Measurements from ENCODE around the gene CA12.

DNA sequence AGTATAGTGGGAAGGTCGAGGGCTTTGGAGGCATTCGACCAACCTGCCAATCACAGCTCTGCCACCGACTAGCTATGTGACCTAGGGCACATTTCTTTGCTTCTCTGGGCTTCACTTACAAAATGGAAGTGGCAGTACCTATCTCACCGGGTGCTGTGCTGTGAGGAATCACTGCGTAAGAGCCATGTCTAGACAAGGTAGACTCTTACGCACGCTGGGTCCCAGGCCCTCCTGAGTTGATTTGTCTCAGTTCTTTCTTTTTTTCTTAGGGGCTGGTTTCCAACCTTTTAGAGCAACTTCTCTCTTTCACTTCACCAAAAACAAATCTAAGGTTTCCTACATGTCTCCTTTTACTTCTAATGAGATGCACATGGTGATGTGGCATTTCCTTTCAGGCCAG, 18.8 kb downstream of the CA12 start:
- TF ChIP-seq, protein P1, sequence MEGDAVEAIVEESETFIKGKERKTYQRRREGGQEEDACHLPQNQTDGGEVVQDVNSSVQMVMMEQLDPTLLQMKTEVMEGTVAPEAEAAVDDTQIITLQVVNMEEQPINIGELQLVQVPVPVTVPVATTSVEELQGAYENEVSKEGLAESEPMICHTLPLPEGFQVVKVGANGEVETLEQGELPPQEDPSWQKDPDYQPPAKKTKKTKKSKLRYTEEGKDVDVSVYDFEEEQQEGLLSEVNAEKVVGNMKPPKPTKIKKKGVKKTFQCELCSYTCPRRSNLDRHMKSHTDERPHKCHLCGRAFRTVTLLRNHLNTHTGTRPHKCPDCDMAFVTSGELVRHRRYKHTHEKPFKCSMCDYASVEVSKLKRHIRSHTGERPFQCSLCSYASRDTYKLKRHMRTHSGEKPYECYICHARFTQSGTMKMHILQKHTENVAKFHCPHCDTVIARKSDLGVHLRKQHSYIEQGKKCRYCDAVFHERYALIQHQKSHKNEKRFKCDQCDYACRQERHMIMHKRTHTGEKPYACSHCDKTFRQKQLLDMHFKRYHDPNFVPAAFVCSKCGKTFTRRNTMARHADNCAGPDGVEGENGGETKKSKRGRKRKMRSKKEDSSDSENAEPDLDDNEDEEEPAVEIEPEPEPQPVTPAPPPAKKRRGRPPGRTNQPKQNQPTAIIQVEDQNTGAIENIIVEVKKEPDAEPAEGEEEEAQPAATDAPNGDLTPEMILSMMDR (IDR thresholded peaks at IDR 0.05; ENCODE audit: borderline replicate concordance, extremely low read depth, low read length, poor library complexity, severe bottlenecking) = no peak
- no peak for TF ChIP-seq EZH2 (IDR thresholded peaks at IDR 0.05; ENCODE audit: borderline replicate concordance, low read depth, low read length, severe bottlenecking)

Measured in DND-41 (cell line).